ENCODE results near the gene ARID1B.

GRCh38 chr6:156954816-156955215 lies 177.6 kb downstream of the ARID1B start:
- TF ChIP-seq NFYB (CRISPR knock-in tag; conservative IDR thresholded peaks at IDR 0.05; ENCODE audit: low read depth) = no peak
- TF ChIP-seq, protein P1, sequence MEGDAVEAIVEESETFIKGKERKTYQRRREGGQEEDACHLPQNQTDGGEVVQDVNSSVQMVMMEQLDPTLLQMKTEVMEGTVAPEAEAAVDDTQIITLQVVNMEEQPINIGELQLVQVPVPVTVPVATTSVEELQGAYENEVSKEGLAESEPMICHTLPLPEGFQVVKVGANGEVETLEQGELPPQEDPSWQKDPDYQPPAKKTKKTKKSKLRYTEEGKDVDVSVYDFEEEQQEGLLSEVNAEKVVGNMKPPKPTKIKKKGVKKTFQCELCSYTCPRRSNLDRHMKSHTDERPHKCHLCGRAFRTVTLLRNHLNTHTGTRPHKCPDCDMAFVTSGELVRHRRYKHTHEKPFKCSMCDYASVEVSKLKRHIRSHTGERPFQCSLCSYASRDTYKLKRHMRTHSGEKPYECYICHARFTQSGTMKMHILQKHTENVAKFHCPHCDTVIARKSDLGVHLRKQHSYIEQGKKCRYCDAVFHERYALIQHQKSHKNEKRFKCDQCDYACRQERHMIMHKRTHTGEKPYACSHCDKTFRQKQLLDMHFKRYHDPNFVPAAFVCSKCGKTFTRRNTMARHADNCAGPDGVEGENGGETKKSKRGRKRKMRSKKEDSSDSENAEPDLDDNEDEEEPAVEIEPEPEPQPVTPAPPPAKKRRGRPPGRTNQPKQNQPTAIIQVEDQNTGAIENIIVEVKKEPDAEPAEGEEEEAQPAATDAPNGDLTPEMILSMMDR (IDR thresholded peaks at IDR 0.05) = no peak
- no peak for TF ChIP-seq ATF1 (CRISPR knock-in tag; IDR thresholded peaks at IDR 0.05)
- TF ChIP-seq, protein P2, sequence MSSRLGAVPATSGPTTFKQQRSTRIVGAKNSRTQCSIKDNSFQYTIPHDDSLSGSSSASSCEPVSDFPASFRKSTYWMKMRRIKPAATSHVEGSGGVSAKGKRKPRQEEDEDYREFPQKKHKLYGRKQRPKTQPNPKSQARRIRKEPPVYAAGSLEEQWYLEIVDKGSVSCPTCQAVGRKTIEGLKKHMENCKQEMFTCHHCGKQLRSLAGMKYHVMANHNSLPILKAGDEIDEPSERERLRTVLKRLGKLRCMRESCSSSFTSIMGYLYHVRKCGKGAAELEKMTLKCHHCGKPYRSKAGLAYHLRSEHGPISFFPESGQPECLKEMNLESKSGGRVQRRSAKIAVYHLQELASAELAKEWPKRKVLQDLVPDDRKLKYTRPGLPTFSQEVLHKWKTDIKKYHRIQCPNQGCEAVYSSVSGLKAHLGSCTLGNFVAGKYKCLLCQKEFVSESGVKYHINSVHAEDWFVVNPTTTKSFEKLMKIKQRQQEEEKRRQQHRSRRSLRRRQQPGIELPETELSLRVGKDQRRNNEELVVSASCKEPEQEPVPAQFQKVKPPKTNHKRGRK (CRISPR knock-in tag; IDR thresholded peaks at IDR 0.05; ENCODE audit: borderline replicate concordance) = no peak
- no peak for TF ChIP-seq ZNF416 (CRISPR knock-in tag; IDR thresholded peaks at IDR 0.05)
- no peak for TF ChIP-seq CREB1 (CRISPR knock-in tag; IDR thresholded peaks at IDR 0.05)
- no peak for TF ChIP-seq ZNF121 (CRISPR knock-in tag; IDR thresholded peaks at IDR 0.05)
- no peak for TF ChIP-seq KAT7 (CRISPR knock-in tag; IDR thresholded peaks at IDR 0.05; ENCODE audit: borderline replicate concordance)
